Stimulated activated CD4-positive, alpha-beta T cell treated with anti-CD3 and anti-CD28 coated beads, TNF-alpha, amount 100 ng/mL, for 1 hour (primary cell): ENCODE data around the gene PPFIA1.

Experiments
- DNase-seq, 3 donors: peaks; one replicate each; pipeline ENCODE4 v3.0.0-alpha.2; 2020; ENCODE audit warnings: low read depth in 3 of 3, low spot score in 1 of 3

PPFIA1 gene

GRCh38 chr11:70430671-70431574 is 160.4 kb downstream of the PPFIA1 start:
- DNase-seq = no peak

- DNase-seq = no peak
Observed at GRCh38 chr11:70431611-70432010, 161.1 kb downstream of the PPFIA1 start.

- DNase-seq = no peak
Observed at GRCh38 chr11:70432065-70432464, 161.6 kb downstream of the PPFIA1 start.

- no peak for DNase-seq
Observed at GRCh38 chr11:70432580-70432979, 162.1 kb downstream of the PPFIA1 start.

- no peak for DNase-seq
Observed at GRCh38 chr11:70433038-70433437, 162.5 kb downstream of the PPFIA1 start.

GRCh38 chr11:70433526-70433925 is 163.0 kb downstream of the PPFIA1 start:
- DNase-seq = no peak
